Upper lobe of left lung (tissue), 6 donors: Measurements from ENCODE around the gene LRRC37A3. TPM values are rescaled to one million over a fixed set of nuclear protein-coding genes. Genes with fewer than 3 reads are reported as not detected.
A peak's percentile ranks its signal among the peaks of the same experiment; 100 is the strongest.
"Not testable (repeated sequence)": the region's sequence is repeated elsewhere in the genome, so short reads cannot be mapped to it uniquely, and the experiment has no call there.

Experiments
- ATAC-seq, 2 donors: fragments of 200-7000 bp; cut with Tn5 transposase; one replicate each; pipeline ENCODE4 v1.9.1; 2022; ENCODE audit warnings: mild to moderate bottlenecking in 2 of 2, moderate library complexity in 2 of 2; ENCODE audit not compliant: low FRiP score in 2 of 2
- DNase-seq, 2 donors: peaks; one replicate each; pipeline ENCODE4 v3.0.0-alpha.2; 2019 to 2020
- H3K27ac ChIP-seq, 4 donors: fragments of 200-600 bp; sonication (generic); one replicate each; pipeline ENCODE4 v1.5.1; 2016 to 2019
- H3K27me3 ChIP-seq, 4 donors: fragments of 200-600 bp; sonication (generic); one replicate each; pipeline ENCODE4 v1.5.1; 2017 to 2019
- H3K36me3 ChIP-seq, 4 donors: fragments of 200-600 bp; sonication (generic); one replicate each; pipeline ENCODE4 v1.5.1; 2016 to 2019
- H3K4me1 ChIP-seq, 4 donors: fragments of 200-600 bp; sonication (generic); one replicate each; pipeline ENCODE4 v1.5.1; 2018 to 2019
- H3K4me3 ChIP-seq, 4 donors: fragments of 200-600 bp; sonication (generic); one replicate each; pipeline ENCODE4 v1.5.1; 2017 to 2019; ENCODE audit warnings: mild to moderate bottlenecking in 2 of 4, moderate library complexity in 1 of 4
- H3K9me3 ChIP-seq, 4 donors: fragments of 200-600 bp; sonication (generic); one replicate each; pipeline ENCODE4 v1.5.1; 2018 to 2019
- EP300 ChIP-seq, 4 donors: sonication (generic); formaldehyde crosslinking; IDR thresholded peaks; one replicate each; pipeline ENCODE4 v1.5.1; 2017; ENCODE audit warnings: antibody characterized with exemption in 4 of 4, control low read depth in 2 of 4
- POLR2A ChIP-seq, 4 donors: fragments of 450-650 bp; IDR thresholded peaks; one replicate each; pipeline ENCODE4 v1.5.1; 2016 to 2017; ENCODE audit warnings: antibody characterized with exemption in 4 of 4, mild to moderate bottlenecking in 2 of 4
- POLR2AphosphoS5 ChIP-seq, 2 donors: sonication (generic); formaldehyde crosslinking; IDR thresholded peaks; one replicate each; pipeline ENCODE4 v1.5.1; 2017; ENCODE audit warnings: antibody characterized with exemption in 2 of 2
- WGBS, 2 donors: methylation state at CpG; one replicate each; pipeline ENCODE4 v1.1.5; 2017 to 2018; 5-methylcytosine and 5-hydroxymethylcytosine counted together
- total RNA-seq, 6 donors: library from RNA; depleted of rRNA in 4 of 6; stranded (reverse); fragments of >200 nt in 4 of 6; gene quantifications; one replicate each; pipeline versions ENCODE4 v1.1.0 to v1.2.1, GENCODE V29; 2016 to 2021
- TF ChIP-seq, protein P1 (sequence below), 6 experiments: fragments of 450-650 bp in 4 of 6; fragments of 200-600 bp in 2 of 6; sonication (generic) in 2 of 6; IDR thresholded peaks; one replicate each; pipeline ENCODE4 v1.5.1; 2016 to 2019; ENCODE audit warnings: antibody characterized with exemption in 6 of 6
- donor health status: DM: no; HTN: no; CAD: no; lungs with moderate emphysema.
- donor health status: DM: no; HTN: yes; CAD: no; lungs with severe emphysema.

LRRC37A3 gene
- total RNA-seq, result 10 to 100 TPM in 5 of 6 donors, 1 to 10 TPM in 1; 4.0 to 13.6 (median 10.4) TPM

DNA sequence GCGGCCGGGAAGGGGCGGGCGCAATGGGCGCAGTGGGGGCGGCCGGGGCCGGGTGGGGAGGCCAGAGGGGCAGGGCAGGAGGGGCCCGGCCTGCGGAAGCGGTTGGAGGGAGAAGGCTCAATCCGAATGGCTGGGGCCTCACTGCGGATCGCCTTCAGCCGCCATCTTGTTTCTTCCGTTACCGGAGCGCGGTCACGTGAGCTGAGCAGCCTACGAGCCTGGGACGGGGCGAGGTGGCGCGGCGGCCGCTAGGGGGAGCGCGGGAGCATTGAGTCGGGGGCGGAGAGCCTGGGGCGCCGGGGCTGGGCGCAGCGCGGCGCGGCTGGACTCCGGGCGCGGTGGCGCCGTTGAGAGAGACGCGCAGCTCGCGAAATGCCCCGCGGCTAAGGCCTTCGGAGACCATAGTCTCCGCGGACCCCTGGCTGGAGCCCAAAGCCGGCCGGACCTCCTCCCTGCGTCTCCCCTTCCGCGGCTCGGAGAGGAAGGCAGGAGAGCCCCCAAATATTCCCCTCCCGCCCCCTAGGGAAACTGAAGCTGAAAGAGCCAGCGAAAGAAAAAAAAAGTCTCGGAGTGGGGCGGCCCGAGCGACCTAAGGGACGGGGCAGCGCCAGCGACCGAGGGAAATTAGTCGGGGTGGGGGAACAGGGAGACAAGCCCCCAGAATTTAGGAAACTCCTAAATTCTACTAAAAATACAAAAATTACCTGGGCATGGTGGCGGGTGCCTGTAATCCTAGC lies at the start of gene LRRC37A3:
Gene LRRC37A3, minus strand, starts transcription at position 190 of the 737 bp plus-strand sequence. CDS start 22,221 bp downstream, outside the sequence.
- DNase-seq, result peak; percentile 100
- not testable (repeated sequence) for H3K4me1 ChIP-seq, H3K27me3 ChIP-seq, H3K36me3 ChIP-seq, H3K9me3 ChIP-seq
- peak; percentile 100 for ATAC-seq
- H3K4me3 ChIP-seq, result peak within 1 kb of the TSS; percentile 43 to 85 (median 73)
- peak within 1 kb of the TSS; percentile 93 to 100 (median 99) for H3K27ac ChIP-seq
- TF ChIP-seq POLR2AphosphoS5 (IDR thresholded peaks at IDR 0.05), result peak; percentile 90 to 95
- TF ChIP-seq, protein P1, sequence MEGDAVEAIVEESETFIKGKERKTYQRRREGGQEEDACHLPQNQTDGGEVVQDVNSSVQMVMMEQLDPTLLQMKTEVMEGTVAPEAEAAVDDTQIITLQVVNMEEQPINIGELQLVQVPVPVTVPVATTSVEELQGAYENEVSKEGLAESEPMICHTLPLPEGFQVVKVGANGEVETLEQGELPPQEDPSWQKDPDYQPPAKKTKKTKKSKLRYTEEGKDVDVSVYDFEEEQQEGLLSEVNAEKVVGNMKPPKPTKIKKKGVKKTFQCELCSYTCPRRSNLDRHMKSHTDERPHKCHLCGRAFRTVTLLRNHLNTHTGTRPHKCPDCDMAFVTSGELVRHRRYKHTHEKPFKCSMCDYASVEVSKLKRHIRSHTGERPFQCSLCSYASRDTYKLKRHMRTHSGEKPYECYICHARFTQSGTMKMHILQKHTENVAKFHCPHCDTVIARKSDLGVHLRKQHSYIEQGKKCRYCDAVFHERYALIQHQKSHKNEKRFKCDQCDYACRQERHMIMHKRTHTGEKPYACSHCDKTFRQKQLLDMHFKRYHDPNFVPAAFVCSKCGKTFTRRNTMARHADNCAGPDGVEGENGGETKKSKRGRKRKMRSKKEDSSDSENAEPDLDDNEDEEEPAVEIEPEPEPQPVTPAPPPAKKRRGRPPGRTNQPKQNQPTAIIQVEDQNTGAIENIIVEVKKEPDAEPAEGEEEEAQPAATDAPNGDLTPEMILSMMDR (IDR thresholded peaks at IDR 0.05), result peak; percentile 98 to 99 (median 99)
- peak in 3 of 4 donors; percentile 72 to 91 (median 78) for TF ChIP-seq POLR2A (IDR thresholded peaks at IDR 0.05)
- 2 to 3% methylated on average over 27 to 56 of the region's 70 CpGs for WGBS, 2 donors

DNA sequence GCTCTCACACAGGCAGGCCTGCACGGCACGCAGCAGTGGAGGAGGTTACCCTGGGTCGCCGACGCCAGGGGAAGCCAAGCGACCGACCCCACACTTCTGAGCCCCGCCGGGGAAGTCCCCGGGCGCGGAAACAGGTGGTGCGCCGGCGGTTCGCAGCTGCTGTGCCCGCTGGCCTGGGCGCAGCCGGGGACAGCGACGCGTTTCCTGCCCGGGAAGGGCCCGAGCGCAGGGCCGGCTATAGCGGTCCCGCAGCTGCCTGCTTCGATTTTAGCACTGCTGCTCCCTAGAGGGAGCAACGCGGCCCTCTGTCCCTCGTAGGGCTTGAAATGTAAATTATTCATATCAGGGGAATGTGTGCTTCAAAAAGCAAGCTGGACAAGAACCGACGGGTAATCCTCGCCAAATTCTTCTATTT lies 46.6 kb upstream of the LRRC37A3 start:
- ATAC-seq (peak; percentile 96 to 98), DNase-seq (peak; percentile 74 to 95)
- not testable (repeated sequence) for H3K9me3 ChIP-seq, H3K27me3 ChIP-seq, H3K36me3 ChIP-seq
- 1 to 2% methylated on average over 6 to 13 of the region's 35 CpGs for WGBS, 2 donors
- peak overlapping the region; percentile 62 to 75 (median 72) for H3K27ac ChIP-seq
- H3K4me1 ChIP-seq, result peaks cover 8 to 38% (median 17%) of the 10 kb centered on the region in 4 donors
- H3K4me3 ChIP-seq, result peak overlapping the region in 3 of 4 donors; percentile 31 to 42 (median 32)
- TF ChIP-seq POLR2A (IDR thresholded peaks at IDR 0.05) (peak in 1 of 4 donors; percentile 69), POLR2AphosphoS5 (IDR thresholded peaks at IDR 0.05) (peak; percentile 85 to 88), EP300 (IDR thresholded peaks at IDR 0.05) (peak in 3 of 4 donors; percentile 63 to 84 (median 66))
- TF ChIP-seq, protein P1 (IDR thresholded peaks at IDR 0.05), result peak in 4 of 6 experiments; percentile 23 to 53 (median 44)

DNA sequence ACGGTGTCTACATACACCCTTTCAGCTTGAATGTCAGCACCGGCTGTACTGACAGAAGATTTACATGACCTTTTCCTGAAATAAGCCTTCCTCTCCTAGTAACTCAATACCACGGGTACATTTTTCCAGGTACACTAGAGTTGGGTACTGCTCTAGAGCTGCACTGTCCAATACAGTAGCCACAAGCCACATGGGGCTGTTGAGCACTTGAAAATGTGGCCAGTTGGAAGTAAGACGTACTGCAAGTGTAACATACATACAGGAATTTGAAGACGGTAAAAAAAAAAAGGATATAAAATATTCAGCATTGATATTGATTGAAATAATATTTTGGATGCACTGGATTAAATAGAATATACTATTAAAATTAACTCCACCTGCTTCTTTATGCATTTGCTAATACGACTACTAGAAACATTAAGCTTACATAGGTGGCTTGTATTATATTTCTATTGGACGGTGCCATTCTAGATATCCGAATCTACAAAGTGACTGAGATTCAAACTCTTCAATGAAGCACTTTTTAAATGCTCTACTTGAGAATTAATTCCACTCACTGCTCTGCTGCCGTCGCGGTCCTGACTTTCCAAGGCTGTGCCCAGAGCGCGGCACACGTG lies 46.1 kb upstream of the LRRC37A3 start:
- not testable (repeated sequence) for H3K36me3 ChIP-seq, ATAC-seq, DNase-seq, H3K27me3 ChIP-seq, H3K9me3 ChIP-seq
- peaks cover 8 to 38% (median 17%) of the 10 kb centered on the region in 4 donors for H3K4me1 ChIP-seq
- H3K27ac ChIP-seq, result peak overlapping the region; percentile 62 to 75 (median 72)
- peak overlapping the region in 3 of 4 donors; percentile 31 to 42 (median 32) for H3K4me3 ChIP-seq
- 40 to 59% methylated on average over 9 of the region's 14 CpGs for WGBS, 2 donors

DNA sequence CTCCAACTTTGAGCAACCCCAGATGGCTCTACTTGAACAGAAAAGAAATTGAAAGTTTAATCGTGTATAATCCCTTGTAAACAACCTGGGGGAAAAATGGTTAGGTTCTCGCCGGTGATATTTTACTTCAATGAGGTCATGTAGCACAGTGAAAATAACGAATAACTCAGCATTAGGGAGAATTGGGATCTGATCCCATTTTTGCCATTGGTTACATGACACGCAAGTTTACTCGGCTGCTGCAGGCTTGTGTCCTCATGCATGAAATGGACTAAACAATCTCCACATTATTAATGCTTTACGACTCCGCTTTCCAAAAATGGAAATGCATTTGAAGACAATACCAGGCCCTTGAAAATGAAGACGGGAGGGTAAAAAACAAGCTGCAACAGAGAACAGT lies 45.5 kb upstream of the LRRC37A3 start:
- Histone ChIP-seq H3K27me3 (no peaks in the 10 kb centered on the region), H3K4me3 (no peak overlapping the region), H3K27ac (no peak overlapping the region), H3K9me3 (no peaks in the 10 kb centered on the region), H3K36me3 (no peaks in the 10 kb centered on the region), H3K4me1 (peaks cover 8 to 34% (median 17%) of the 10 kb centered on the region in 4 donors)
- DNase-seq (no peak), ATAC-seq (no peak)
- 87 to 91% methylated on average over 9 of the region's 9 CpGs for WGBS, 2 donors
- no peak for TF ChIP-seq POLR2A (IDR thresholded peaks at IDR 0.05)
- TF ChIP-seq, protein P1 (IDR thresholded peaks at IDR 0.05), result no peak
- no peak for TF ChIP-seq POLR2AphosphoS5 (IDR thresholded peaks at IDR 0.05)
- TF ChIP-seq EP300 (IDR thresholded peaks at IDR 0.05), result no peak

DNA sequence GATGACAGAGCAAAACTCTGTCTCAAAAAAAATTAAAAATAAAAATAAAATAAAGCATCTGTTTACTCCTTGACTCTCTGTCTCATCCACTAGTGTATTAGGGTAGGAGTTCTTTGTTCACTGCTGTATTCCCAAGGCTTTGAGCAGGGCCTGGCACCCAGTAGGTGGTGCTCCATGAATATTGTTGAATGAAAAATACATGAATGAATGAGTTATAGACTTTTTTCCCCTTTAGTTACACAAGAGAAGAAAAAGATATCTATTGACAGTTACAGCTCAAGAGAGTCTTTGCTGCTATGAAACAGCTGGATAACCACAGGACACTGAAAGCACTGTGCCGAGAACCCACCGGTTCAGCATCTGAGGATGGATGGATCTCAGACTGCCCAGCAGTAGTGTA lies 44.5 kb upstream of the LRRC37A3 start:
- 93 to 94% methylated on average over 2 of the region's 2 CpGs for WGBS, 2 donors

More for the DNA sequence above, 44.5 kb upstream of the LRRC37A3 start:
- H3K27ac ChIP-seq, DNase-seq, H3K4me3 ChIP-seq, ATAC-seq, H3K36me3 ChIP-seq, H3K9me3 ChIP-seq, H3K27me3 ChIP-seq: not testable (repeated sequence)
- H3K4me1 ChIP-seq, result peaks cover 8 to 26% (median 16%) of the 10 kb centered on the region in 4 donors
